ENCODE measurements around the gene VGF.
A peak's percentile ranks its signal among the peaks of the same experiment; 100 is the strongest.

The VGF gene

GRCh38 chr7:101185258-101185839 is 20.0 kb upstream of the VGF start:
- no peak for DNase-seq (ENCODE audit: low read depth in 3 of 3)

GRCh38 chr7:101180130-101180755 is 14.9 kb upstream of the VGF start, which contains the start of gene NAT16:
Gene NAT16 (minus strand): TSS chr7:101180293. CDS start chr7:101174807, 5,486 bp downstream.
- no peak for DNase-seq (ENCODE audit: low read depth in 3 of 3)

- no peak for DNase-seq (ENCODE audit: low read depth in 3 of 3)
Measured at GRCh38 chr7:101179713-101180112, 14.3 kb upstream of the VGF start.

- DNase-seq (ENCODE audit: low read depth in 3 of 3) = no peak
Measured at GRCh38 chr7:101179117-101179516, 13.7 kb upstream of the VGF start.

- DNase-seq (ENCODE audit: low read depth in 3 of 3) = no peak
Measured at GRCh38 chr7:101177644-101178043, 12.3 kb upstream of the VGF start.

GRCh38 chr7:101175664-101176063 is 10.3 kb upstream of the VGF start:
- DNase-seq (ENCODE audit: low read depth in 3 of 3) = no peak

GRCh38 chr7:101174322-101174854 is 9.0 kb upstream of the VGF start:
- DNase-seq (ENCODE audit: low read depth in 3 of 3) = no peak

GRCh38 chr7:101173752-101174244 is 8.4 kb upstream of the VGF start:
- peak in 2 of 3 donors; percentile 46 to 61 for DNase-seq (ENCODE audit: low read depth in 3 of 3)

GRCh38 chr7:101172854-101173751 is 7.7 kb upstream of the VGF start:
- no peak for DNase-seq (ENCODE audit: low read depth in 3 of 3)

GRCh38 chr7:101172005-101172853 is 6.9 kb upstream of the VGF start:
- no peak for DNase-seq (ENCODE audit: low read depth in 3 of 3)

- no peak for DNase-seq (ENCODE audit: low read depth in 3 of 3)
Measured at GRCh38 chr7:101171442-101171837, 6.1 kb upstream of the VGF start.

GRCh38 chr7:101170617-101171441 is 5.5 kb upstream of the VGF start:
- DNase-seq (ENCODE audit: low read depth in 3 of 3) = no peak

GRCh38 chr7:101169838-101170551 is 4.6 kb upstream of the VGF start:
- DNase-seq (ENCODE audit: low read depth in 3 of 3) = peak; percentile 60 to 77 (median 72)

- DNase-seq (ENCODE audit: low read depth in 3 of 3) = no peak
Measured at GRCh38 chr7:101169110-101169837, 3.9 kb upstream of the VGF start.

GRCh38 chr7:101168412-101169049 is 3.2 kb upstream of the VGF start:
- DNase-seq (ENCODE audit: low read depth in 3 of 3) = no peak

- no peak for DNase-seq (ENCODE audit: low read depth in 3 of 3)
Measured at GRCh38 chr7:101167645-101168411, 2.5 kb upstream of the VGF start.

GRCh38 chr7:101166909-101167644 is 1.7 kb upstream of the VGF start:
- no peak for DNase-seq (ENCODE audit: low read depth in 3 of 3)
